Peyer's patch (tissue), 4 donors: ENCODE data around the gene SPTSSB.

Source experiments
- CTCF ChIP-seq, 6 experiments: fragments of 450-650 bp in 4 of 6; fragments of 200-600 bp in 2 of 6; sonication (generic) in 1 of 6; IDR thresholded peaks; one replicate each; pipeline ENCODE4 v1.5.1; 2017 to 2019; ENCODE audit warnings: antibody characterized with exemption in 6 of 6, mild to moderate bottlenecking in 3 of 6, moderate library complexity in 1 of 6
- POLR2A ChIP-seq, 2 donors: fragments of 450-650 bp; IDR thresholded peaks; one replicate each; pipeline ENCODE4 v1.5.1; 2017; ENCODE audit warnings: antibody characterized with exemption in 2 of 2, mild to moderate bottlenecking in 2 of 2, moderate library complexity in 2 of 2

GRCh38 chr3:161314836-161315395 is 56.4 kb downstream of the SPTSSB start:
- TF ChIP-seq CTCF (IDR thresholded peaks at IDR 0.05) (no peak), POLR2A (IDR thresholded peaks at IDR 0.05) (no peak)
